ENCODE data around the gene GFOD1.

GFOD1 gene

GRCh38 chr6:13463941-13464340 lies 23.5 kb downstream of the GFOD1 start:
- TF ChIP-seq TCF12 (IDR thresholded peaks at IDR 0.05; ENCODE audit: low read depth) (no peak), CREB1 (IDR thresholded peaks at IDR 0.05; ENCODE audit: low read depth) (no peak)

GRCh38 chr6:13463328-13463717 lies 24.1 kb downstream of the GFOD1 start:
- TF ChIP-seq CREB1 (IDR thresholded peaks at IDR 0.05; ENCODE audit: low read depth) = no peak
- TF ChIP-seq USF1 (IDR thresholded peaks at IDR 0.05) = no peak
- no peak for TF ChIP-seq YY1 (IDR thresholded peaks at IDR 0.05; ENCODE audit: low read depth)
- TF ChIP-seq EP300 (IDR thresholded peaks at IDR 0.05; ENCODE audit: borderline replicate concordance) = no peak
- no peak for TF ChIP-seq CEBPB (IDR thresholded peaks at IDR 0.05)
- TF ChIP-seq REST (IDR thresholded peaks at IDR 0.05; ENCODE audit: low read depth) = no peak
- TF ChIP-seq TAF1 (IDR thresholded peaks at IDR 0.05; ENCODE audit: low read depth) = no peak
- no peak for TF ChIP-seq ZBTB7A (IDR thresholded peaks at IDR 0.05; ENCODE audit: low read depth)
- no peak for TF ChIP-seq TCF12 (IDR thresholded peaks at IDR 0.05; ENCODE audit: low read depth)
- TF ChIP-seq TEAD4 (IDR thresholded peaks at IDR 0.05) = no peak
- no peak for TF ChIP-seq NFIC (IDR thresholded peaks at IDR 0.05)
- TF ChIP-seq EGR1 (IDR thresholded peaks at IDR 0.05) = no peak
- TF ChIP-seq FOXM1 (IDR thresholded peaks at IDR 0.05; ENCODE audit: borderline replicate concordance, low read depth) = no peak
- TF ChIP-seq MAX (IDR thresholded peaks at IDR 0.05) = no peak
- no peak for TF ChIP-seq RAD21 (IDR thresholded peaks at IDR 0.05; ENCODE audit: low read depth)

GRCh38 chr6:13462458-13463327 lies 24.7 kb downstream of the GFOD1 start:
- no peak for TF ChIP-seq REST (IDR thresholded peaks at IDR 0.05; ENCODE audit: low read depth)
- no peak for TF ChIP-seq MAX (IDR thresholded peaks at IDR 0.05)
- TF ChIP-seq ZBTB7A (IDR thresholded peaks at IDR 0.05; ENCODE audit: low read depth) = no peak
- no peak for TF ChIP-seq YY1 (IDR thresholded peaks at IDR 0.05; ENCODE audit: low read depth)
- no peak for TF ChIP-seq RAD21 (IDR thresholded peaks at IDR 0.05; ENCODE audit: low read depth)
- no peak for TF ChIP-seq TCF12 (IDR thresholded peaks at IDR 0.05; ENCODE audit: low read depth)
- no peak for TF ChIP-seq EP300 (IDR thresholded peaks at IDR 0.05; ENCODE audit: borderline replicate concordance)
- no peak for TF ChIP-seq USF1 (IDR thresholded peaks at IDR 0.05)
- no peak for TF ChIP-seq TEAD4 (IDR thresholded peaks at IDR 0.05)
- TF ChIP-seq EGR1 (IDR thresholded peaks at IDR 0.05) = no peak
- no peak for TF ChIP-seq FOXM1 (IDR thresholded peaks at IDR 0.05; ENCODE audit: borderline replicate concordance, low read depth)

- TF ChIP-seq EGR1 (IDR thresholded peaks at IDR 0.05) (no peak), TCF12 (IDR thresholded peaks at IDR 0.05; ENCODE audit: low read depth) (no peak), YY1 (IDR thresholded peaks at IDR 0.05; ENCODE audit: low read depth) (no peak), RAD21 (IDR thresholded peaks at IDR 0.05; ENCODE audit: low read depth) (no peak), MAX (IDR thresholded peaks at IDR 0.05) (no peak), CEBPB (IDR thresholded peaks at IDR 0.05) (no peak), ZBTB7A (IDR thresholded peaks at IDR 0.05; ENCODE audit: low read depth) (no peak), REST (IDR thresholded peaks at IDR 0.05; ENCODE audit: low read depth) (no peak), TAF1 (IDR thresholded peaks at IDR 0.05; ENCODE audit: low read depth) (no peak), EP300 (IDR thresholded peaks at IDR 0.05; ENCODE audit: borderline replicate concordance) (no peak), CREB1 (IDR thresholded peaks at IDR 0.05; ENCODE audit: low read depth) (no peak), FOXM1 (IDR thresholded peaks at IDR 0.05; ENCODE audit: borderline replicate concordance, low read depth) (no peak), TEAD4 (IDR thresholded peaks at IDR 0.05) (no peak), NFIC (IDR thresholded peaks at IDR 0.05) (no peak), USF1 (IDR thresholded peaks at IDR 0.05) (no peak)
These were observed 25.6 kb downstream of the GFOD1 start for GRCh38 chr6:13461805-13462204.
